GM18505 (cell line): Measurements from ENCODE around the gene TET1.
A peak's percentile ranks its signal among the peaks of the same experiment; 100 is the strongest.
"Not testable (repeated sequence)": the region's sequence is repeated elsewhere in the genome, so short reads cannot be mapped to it uniquely, and the experiment has no call there.

Experiments used
- ATAC-seq: cut with Tn5 transposase; IDR thresholded peaks from one replicate; pipeline ENCODE4 v1.9.1; 2021; ENCODE audit not compliant: unreplicated experiment
- POLR2A ChIP-seq: IDR thresholded peaks from 4 replicates; pipeline ENCODE4 v1.6.1; 2011; ENCODE audit warnings: borderline replicate concordance; ENCODE audit not compliant: insufficient read depth, insufficient read length; ENCODE audit errors: extremely low read depth

Gene TET1

DNA sequence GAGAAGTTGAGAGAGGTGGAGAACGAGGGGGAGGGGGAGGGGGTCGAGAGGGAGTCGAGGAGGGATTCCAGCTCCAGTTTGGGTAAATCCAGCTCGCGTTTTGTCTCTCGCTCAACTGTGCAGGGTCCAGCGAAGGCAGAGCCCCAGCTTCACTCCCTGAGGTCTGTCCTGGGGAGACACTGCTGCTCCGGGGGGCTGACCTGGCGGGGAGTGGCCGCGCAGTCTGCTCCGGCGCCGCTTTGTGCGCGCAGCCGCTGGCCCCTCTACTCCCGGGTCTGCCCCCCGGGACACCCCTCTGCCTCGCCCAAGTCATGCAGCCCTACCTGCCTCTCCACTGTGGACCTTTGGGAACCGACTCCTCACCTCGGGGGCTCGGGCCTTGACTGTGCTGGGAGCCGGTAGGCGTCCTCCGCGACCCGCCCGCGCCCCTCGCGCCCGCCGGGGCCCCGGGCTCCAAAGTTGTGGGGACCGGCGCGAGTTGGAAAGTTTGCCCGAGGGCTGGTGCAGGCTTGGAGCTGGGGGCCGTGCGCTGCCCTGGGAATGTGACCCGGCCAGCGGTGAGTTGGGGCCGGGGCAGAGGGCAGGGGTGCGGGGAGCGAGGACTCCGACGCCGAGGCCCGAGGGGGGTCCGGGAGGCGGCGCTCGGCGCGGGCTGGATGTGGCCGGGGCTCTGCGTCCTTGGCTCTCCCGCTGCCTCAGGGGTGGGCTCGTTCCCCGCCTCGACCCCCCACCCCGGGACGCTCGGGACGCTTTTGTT, at the start of gene TET1:
TET1 (plus strand) TSS at position 152 of the 757 bp plus-strand sequence. CDS start 12,002 bp downstream, outside the sequence.
- no peak for ATAC-seq
- no peak for TF ChIP-seq POLR2A

DNA sequence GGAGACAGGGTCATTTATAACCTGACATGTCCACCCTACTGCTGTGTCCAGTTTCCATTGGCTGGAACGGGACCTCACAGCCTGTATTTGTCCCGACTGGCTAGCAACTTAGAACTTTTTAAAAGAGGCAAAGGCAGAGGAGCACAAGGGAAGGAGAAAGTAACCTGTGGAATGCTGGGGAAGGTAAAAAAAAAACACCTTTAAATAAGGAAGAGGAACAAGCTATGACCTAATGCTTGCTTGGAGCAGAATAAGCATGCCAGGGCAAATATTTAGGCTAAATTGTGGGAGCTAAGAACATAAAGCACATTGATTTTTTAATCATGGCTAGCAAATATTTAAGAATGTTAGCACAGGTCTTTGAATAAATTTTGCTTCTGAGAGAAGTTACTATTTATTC, 43.9 kb upstream of the TET1 start:
- ATAC-seq = not testable (repeated sequence)

DNA sequence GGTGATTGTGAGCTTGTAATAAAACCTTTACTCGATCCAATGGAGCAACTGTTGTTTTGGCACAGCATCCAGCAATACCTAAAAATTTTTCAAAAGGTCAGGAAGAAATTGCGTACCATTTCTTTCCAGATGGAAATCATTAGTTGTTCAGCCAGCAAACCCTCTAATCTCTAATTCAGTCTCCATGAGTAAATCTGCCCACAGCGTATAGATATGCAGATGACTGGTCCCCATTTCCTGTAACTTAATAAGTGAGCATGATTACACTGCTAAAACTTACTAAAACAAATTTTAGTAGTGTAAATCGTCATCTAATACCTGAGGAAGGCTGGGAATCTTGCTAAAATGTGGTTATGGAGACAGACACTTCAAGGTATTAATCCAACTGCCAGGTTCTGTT, 43.4 kb upstream of the TET1 start:
- TF ChIP-seq POLR2A = no peak
- ATAC-seq = no peak

DNA sequence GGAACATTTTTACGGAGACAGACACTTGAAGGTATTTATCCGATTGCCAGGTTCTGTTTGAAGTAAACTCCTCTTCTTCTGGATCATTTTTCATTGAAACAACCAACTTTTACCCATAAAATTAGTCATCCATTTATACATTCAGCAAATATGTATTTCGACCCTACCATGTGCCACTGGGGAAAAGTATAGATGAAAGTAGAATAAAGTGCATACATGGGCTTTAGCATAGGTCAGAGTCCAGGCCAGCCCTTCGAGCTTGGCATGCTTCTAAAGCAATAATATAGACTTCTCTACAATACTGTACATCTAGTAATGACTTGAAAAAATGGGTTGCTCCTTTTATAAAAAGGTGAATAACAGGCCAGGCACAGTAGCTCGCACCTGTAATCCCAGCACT, 42.9 kb upstream of the TET1 start:
- TF ChIP-seq POLR2A = no peak

DNA sequence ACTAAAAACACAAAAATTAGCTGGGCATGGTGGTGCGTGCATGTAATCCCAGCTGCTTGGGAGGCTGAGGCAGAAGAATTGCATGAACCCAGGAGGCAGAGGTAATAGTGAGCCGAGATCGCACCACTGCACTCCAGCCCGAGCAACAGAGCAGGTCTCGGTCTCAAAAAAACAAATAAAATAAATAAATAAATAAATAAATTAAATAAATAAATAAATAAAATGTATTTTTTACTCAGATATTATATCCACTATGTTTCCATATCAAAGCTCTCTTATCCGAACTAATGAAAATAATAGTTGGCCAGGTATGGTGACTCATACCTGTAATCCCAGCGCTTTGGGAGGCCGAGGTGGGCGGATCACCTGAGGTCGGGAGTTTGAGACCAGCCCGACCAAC, 41.5 kb upstream of the TET1 start:
- not testable (repeated sequence) for ATAC-seq

More for the DNA sequence above, 42.9 kb upstream of the TET1 start:
- ATAC-seq = no peak

DNA sequence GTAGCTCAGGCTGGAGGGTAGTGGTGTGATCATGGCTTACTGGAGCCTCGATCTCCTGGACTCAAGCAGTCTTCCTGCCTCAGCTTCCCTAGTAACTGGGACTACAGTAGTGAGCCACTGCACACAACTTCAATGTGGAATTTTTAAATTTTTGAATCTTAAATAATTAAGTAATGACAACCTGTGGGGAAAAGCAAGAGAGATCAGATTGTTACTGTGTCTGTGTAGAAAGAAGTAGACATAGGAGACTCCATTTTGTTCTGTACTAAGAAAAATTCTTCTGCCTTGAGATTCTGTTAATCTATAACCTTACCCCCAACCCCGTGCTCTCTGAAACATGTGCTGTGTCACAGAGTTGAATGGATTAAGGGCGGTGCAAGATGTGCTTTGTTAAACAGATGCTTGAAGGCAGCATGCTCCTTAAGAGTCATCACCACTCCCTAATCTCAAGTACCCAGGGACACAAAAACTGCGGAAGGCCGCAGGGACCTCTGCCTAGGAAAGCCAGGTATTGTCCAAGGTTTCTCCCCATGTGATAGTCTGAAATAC, 34.6 kb upstream of the TET1 start:
- ATAC-seq = not testable (repeated sequence)

DNA sequence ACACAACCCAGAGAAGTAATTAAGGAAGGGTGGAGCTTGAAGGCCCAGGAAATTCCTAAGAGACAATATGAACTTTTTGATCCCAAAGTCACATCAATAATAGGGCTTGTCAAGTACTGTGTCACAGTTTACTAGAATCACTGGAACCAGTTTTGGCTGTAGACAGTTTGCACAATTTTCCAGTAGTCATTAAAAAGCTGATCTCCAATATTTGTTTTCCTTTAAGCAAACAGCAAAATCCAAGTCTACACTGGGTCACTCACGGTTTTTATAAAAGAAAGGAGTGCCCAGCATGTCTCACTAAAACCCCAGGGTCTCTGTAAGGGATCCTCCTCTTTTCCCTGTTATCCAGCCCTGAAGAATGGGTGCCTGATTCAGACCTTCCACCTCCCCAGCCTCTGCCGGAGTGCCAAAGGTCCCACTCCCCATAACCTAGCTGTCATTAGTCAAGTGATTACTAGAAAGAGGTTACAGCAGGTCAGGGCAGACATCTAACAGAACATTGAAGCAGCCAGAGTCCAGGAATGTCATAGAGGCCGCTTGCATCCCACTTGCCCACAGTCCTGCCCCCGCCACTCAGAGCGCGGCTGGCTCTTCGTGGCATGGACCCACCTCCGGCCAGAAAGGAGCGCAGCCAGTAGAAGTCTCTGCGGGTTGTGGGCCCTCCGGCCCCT, 33.4 kb upstream of the TET1 start:
- TF ChIP-seq POLR2A = no peak
- peak; percentile 51 for ATAC-seq

DNA sequence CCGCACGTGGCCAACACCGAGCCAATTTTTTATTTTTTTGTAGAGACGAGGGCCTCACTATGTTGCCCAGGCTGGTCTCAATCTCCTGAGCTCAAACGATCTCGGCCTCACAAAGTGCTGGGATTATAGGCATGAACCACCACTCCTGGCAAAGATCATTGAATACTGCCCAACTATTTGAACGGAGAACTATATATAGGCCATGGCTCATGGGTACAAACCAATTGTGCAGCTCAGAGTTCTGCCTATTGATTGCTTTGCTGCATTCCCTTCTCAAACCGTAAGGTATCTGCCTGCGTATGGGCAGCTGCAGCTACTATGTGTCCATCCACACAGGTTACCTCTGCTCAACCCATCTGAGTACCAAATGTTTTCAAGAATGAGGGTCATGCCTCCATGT, 23.2 kb upstream of the TET1 start:
- no peak for ATAC-seq
- no peak for TF ChIP-seq POLR2A

DNA sequence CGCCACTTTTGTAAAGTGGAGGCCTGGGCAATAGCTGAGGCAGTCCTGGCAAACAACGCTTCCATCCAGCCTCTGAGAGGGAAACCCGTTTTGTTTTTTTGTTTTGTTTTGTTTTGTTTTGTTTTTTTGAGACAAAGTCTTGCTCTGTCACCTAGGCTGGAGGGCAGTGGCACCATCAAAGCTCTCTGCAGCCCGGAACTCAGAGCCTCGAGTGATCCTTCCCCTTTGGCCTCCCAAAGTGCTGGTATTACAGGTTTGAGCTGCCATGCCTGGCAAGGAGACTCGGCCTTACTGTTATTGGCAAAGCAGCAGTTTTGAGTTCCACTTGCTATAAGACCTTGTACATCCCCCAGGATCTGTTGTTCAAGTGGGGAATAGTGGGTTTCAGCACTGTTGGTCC, 22.3 kb upstream of the TET1 start:
- no peak for ATAC-seq
- no peak for TF ChIP-seq POLR2A

DNA sequence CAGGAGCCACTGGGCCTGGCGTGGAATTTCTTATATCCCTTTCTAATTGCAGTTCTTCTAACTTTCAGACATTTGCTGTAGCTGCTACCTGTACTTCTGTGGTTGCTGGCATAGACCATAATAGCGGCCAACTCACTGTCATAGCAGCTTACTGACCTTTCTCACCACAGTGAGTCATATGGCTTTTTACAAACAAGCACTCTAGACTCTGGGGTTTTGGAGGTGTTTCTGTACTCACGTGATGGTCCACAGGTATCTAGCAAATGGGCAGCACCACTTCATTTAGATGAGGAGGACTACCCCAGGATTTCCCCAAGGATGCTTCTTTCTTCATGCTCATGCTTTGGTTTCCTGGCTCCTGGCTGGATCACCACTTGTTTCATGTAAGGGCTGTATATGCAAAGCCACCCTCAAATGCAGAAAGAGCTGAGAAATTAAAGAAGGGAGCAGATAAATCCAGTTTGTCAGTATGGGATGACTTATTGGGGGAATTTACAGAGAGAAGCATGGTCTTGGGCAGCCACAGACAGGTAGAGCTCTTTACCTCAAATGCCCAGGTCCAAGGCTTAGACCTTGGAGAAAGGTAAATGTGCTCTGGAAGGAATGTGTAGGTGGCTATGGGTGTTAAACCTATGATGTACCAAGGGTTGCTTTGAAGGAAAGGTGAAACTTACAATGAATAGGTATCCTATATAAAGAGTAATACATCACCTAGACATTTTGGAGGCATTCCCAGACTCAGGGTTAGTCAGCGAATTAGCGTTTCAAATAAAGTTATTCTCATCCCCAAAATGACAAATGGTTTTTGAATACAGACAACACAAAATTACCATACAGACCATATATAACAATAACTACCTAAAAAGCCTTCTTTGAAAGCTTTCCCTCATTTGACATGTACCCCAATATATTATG, 16.9 kb upstream of the TET1 start:
- no peak for TF ChIP-seq POLR2A
- no peak for ATAC-seq

DNA sequence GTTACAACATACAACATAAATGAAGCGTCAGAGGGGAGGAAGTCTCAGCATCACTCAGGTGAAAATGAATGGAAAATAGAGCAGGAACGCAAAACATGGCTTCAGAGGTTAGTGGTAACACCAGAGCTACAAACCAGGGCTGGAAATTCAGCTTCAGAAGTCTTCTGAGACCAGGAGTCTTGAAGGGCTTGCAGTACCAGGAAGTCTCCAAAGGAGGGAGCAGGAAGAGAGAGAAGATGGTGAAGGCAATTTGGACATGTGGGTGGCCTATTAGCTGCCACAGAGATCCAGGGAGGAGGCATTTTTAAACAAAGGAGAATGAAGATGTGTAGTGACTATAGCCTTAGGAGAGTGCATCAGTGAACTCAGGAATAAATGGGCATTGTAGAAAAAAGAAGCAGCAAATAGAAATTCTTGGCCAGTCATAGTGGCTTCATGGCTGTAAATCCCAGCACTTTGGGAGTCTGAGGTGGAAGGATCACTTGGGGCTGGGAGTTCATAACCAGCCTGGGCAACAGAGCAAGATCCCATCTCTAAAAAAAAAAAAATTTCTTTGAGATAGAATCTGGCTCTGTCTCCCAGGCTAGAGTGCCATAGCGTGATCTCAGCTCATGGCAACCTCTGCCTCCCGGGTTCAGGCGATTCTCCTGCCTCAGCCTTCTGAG, 9.3 kb upstream of the TET1 start:
- TF ChIP-seq POLR2A = no peak
- ATAC-seq = peak; percentile 70

DNA sequence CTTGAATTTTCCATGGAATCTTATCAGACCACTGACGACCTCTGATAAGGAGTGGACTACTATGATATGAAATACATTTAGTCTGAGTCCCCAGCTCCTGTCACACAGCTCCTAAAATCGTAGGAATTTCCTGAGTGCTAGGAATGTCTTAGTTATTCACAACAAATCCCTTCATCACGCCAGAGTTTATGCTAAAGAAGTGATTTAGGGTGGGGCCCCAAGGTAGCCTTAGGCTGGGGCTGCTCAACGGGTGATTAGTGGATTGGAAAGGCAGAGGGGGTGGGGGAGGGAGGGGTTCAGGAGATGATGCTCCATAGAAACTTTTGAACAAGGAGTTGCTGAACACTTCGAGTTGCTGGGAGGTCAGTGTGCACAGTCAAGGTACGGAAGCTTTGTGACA, 7.0 kb upstream of the TET1 start:
- no peak for TF ChIP-seq POLR2A
- no peak for ATAC-seq

DNA sequence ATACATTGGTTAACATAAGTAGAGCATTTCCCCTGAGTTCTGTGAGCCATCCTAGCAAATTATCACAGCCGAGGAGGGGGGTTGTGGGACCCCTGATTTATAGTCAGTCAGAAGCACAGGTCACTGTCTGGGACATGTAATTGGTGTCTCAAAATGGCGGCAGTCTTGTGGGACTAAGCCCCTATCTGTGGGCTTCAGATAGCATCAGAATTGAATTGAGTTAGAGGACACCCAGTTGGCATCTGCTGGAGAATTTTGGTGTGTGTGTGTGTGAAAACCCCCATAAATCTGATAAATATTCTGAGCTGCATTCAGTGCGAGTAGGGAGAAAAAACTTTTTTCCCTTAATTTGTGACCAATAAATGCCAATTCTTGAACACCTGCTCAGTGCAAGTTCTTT, 6.5 kb upstream of the TET1 start:
- TF ChIP-seq POLR2A = no peak
- no peak for ATAC-seq
